ENCODE results near the gene EQTN.

GRCh38 chr9:27340285-27340674 lies 43.3 kb upstream of the EQTN start:
- no peak for TF ChIP-seq POLR2A (IDR thresholded peaks at IDR 0.05)
- TF ChIP-seq, protein P1, sequence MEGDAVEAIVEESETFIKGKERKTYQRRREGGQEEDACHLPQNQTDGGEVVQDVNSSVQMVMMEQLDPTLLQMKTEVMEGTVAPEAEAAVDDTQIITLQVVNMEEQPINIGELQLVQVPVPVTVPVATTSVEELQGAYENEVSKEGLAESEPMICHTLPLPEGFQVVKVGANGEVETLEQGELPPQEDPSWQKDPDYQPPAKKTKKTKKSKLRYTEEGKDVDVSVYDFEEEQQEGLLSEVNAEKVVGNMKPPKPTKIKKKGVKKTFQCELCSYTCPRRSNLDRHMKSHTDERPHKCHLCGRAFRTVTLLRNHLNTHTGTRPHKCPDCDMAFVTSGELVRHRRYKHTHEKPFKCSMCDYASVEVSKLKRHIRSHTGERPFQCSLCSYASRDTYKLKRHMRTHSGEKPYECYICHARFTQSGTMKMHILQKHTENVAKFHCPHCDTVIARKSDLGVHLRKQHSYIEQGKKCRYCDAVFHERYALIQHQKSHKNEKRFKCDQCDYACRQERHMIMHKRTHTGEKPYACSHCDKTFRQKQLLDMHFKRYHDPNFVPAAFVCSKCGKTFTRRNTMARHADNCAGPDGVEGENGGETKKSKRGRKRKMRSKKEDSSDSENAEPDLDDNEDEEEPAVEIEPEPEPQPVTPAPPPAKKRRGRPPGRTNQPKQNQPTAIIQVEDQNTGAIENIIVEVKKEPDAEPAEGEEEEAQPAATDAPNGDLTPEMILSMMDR (IDR thresholded peaks at IDR 0.05) = no peak
- no peak for TF ChIP-seq POLR2AphosphoS5 (IDR thresholded peaks at IDR 0.05)
